Memory B cell (primary cell): ENCODE data around the gene XKR7.
"Not testable (repeated sequence)": the region's sequence is repeated elsewhere in the genome, so short reads cannot be mapped to it uniquely, and the experiment has no call there.

ENCODE experiments used
- ATAC-seq: fragments of 150-1000 bp; cut with Tn5 transposase; 2 replicates; pipeline ENCODE4 v1.10.0; 2021; ENCODE audit warnings: low read depth, mild to moderate bottlenecking, moderate library complexity
- DNase-seq, 2 donors: peaks; one replicate each; pipeline ENCODE4 v3.0.0; 2022; ENCODE audit warnings: low spot score in 2 of 2
- H3K27ac Mint-ChIP-seq: one replicate; pipeline ENCODE4 v1.8.0; 2022; ENCODE audit warnings: mild to moderate bottlenecking, moderate library complexity, mixed read lengths
- H3K27me3 Mint-ChIP-seq: one replicate; pipeline ENCODE4 v1.8.0; 2022; ENCODE audit warnings: mixed read lengths
- H3K36me3 Mint-ChIP-seq: one replicate; pipeline ENCODE4 v1.8.0; 2022; ENCODE audit warnings: mild to moderate bottlenecking, mixed read lengths
- H3K4me1 Mint-ChIP-seq: one replicate; pipeline ENCODE4 v1.8.0; 2022; ENCODE audit warnings: mixed read lengths
- H3K4me3 Mint-ChIP-seq: one replicate; pipeline ENCODE4 v1.8.0; 2022; ENCODE audit warnings: mild to moderate bottlenecking, moderate library complexity, mixed read lengths
- H3K9me3 Mint-ChIP-seq: one replicate; pipeline ENCODE4 v1.8.0; 2022; ENCODE audit warnings: mixed read lengths

XKR7 gene

GRCh38 chr20:31967830-31968249 is at the start of gene XKR7:
TSS of gene XKR7 (plus strand) at chr20:31968151. CDS start at chr20:31968176, 25 bp downstream.
- H3K27me3 Mint-ChIP-seq: peaks cover 33% of the 10 kb centered on the region
- peaks cover 6% of the 10 kb centered on the region for H3K4me1 Mint-ChIP-seq
- no peak within 1 kb of the TSS for H3K27ac Mint-ChIP-seq
- peaks cover 1% of the 10 kb centered on the region for H3K9me3 Mint-ChIP-seq
- H3K36me3 Mint-ChIP-seq: no peaks in the 10 kb centered on the region
- H3K4me3 Mint-ChIP-seq: peak within 1 kb of the TSS; percentile 86
- ATAC-seq (peak; percentile 41), DNase-seq (no peak)

GRCh38 chr20:31918466-31919105 is 49.4 kb upstream of the XKR7 start:
- no peak for ATAC-seq
- DNase-seq: no peak
- H3K36me3 Mint-ChIP-seq: no peaks in the 10 kb centered on the region
- peaks cover 8% of the 10 kb centered on the region for H3K4me1 Mint-ChIP-seq
- no peak overlapping the region for H3K27ac Mint-ChIP-seq
- no peaks in the 10 kb centered on the region for H3K9me3 Mint-ChIP-seq
- H3K4me3 Mint-ChIP-seq: no peak overlapping the region
- H3K27me3 Mint-ChIP-seq: peaks cover 4% of the 10 kb centered on the region

- ATAC-seq: no peak
These were observed 48.4 kb upstream of the XKR7 start for GRCh38 chr20:31919410-31920155.

DNA sequence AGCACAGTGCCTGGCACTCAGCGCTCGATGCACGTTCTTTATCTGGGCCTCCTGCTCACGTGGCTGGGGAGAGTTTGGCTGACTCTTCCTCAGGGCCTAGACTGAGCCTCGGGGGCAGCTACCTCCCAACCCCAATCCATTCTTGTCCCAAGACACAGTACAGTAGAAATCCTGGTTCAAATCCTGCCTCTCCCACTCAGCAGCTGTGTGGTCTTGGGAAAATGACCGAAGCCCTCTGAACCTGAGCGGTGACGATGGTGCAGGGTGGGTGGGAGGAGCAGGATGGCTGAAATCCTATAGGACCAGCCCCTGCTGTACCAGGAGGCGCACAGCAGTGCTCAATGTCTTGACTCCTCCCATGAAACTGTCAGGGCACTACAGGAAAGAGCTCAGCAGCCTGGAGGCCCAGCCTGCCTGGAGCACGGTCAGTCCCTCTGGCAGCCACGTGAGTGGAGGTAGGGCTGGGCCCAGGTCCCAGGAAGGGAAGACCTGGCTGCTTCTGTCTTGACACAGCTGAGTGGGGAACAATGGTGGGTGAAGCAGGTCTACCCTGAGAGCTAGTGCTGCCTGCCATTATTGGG is 47.6 kb upstream of the XKR7 start:
- H3K27ac Mint-ChIP-seq: no peak overlapping the region
- ATAC-seq: no peak
- peaks cover 13% of the 10 kb centered on the region for H3K27me3 Mint-ChIP-seq

More at GRCh38 chr20:31919410-31920155, 48.4 kb upstream of the XKR7 start:
- Mint-ChIP-seq H3K27ac (no peak overlapping the region), H3K4me1 (peaks cover 16% of the 10 kb centered on the region), H3K4me3 (no peak overlapping the region), H3K9me3 (no peaks in the 10 kb centered on the region), H3K36me3 (no peaks in the 10 kb centered on the region), H3K27me3 (peaks cover 13% of the 10 kb centered on the region)
- no peak for DNase-seq

GRCh38 chr20:31921480-31921879 is 46.5 kb upstream of the XKR7 start:
- not testable (repeated sequence) for ATAC-seq

More for the DNA sequence above, 47.6 kb upstream of the XKR7 start:
- Mint-ChIP-seq H3K4me3 (no peak overlapping the region), H3K36me3 (no peaks in the 10 kb centered on the region), H3K4me1 (peaks cover 16% of the 10 kb centered on the region), H3K9me3 (no peaks in the 10 kb centered on the region)
- DNase-seq: no peak

GRCh38 chr20:31922181-31922580 is 45.8 kb upstream of the XKR7 start:
- peaks cover 16% of the 10 kb centered on the region for H3K4me1 Mint-ChIP-seq
- H3K27me3 Mint-ChIP-seq: peaks cover 17% of the 10 kb centered on the region
- no peak for DNase-seq
- H3K9me3 Mint-ChIP-seq: no peaks in the 10 kb centered on the region
- H3K36me3 Mint-ChIP-seq: no peaks in the 10 kb centered on the region
- no peak for ATAC-seq
- H3K27ac Mint-ChIP-seq: no peak overlapping the region
- H3K4me3 Mint-ChIP-seq: no peak overlapping the region

More at GRCh38 chr20:31921480-31921879, 46.5 kb upstream of the XKR7 start:
- H3K36me3 Mint-ChIP-seq, H3K4me3 Mint-ChIP-seq, H3K27ac Mint-ChIP-seq, DNase-seq, H3K9me3 Mint-ChIP-seq: not testable (repeated sequence)
- peaks cover 16% of the 10 kb centered on the region for H3K4me1 Mint-ChIP-seq
- H3K27me3 Mint-ChIP-seq: peaks cover 17% of the 10 kb centered on the region

GRCh38 chr20:31922588-31922987 is 45.4 kb upstream of the XKR7 start:
- H3K27ac Mint-ChIP-seq: no peak overlapping the region
- H3K4me3 Mint-ChIP-seq: no peak overlapping the region
- H3K9me3 Mint-ChIP-seq: no peaks in the 10 kb centered on the region
- H3K4me1 Mint-ChIP-seq: peaks cover 16% of the 10 kb centered on the region
- ATAC-seq (no peak), DNase-seq (no peak)
- peaks cover 17% of the 10 kb centered on the region for H3K27me3 Mint-ChIP-seq
- H3K36me3 Mint-ChIP-seq: no peaks in the 10 kb centered on the region

DNA sequence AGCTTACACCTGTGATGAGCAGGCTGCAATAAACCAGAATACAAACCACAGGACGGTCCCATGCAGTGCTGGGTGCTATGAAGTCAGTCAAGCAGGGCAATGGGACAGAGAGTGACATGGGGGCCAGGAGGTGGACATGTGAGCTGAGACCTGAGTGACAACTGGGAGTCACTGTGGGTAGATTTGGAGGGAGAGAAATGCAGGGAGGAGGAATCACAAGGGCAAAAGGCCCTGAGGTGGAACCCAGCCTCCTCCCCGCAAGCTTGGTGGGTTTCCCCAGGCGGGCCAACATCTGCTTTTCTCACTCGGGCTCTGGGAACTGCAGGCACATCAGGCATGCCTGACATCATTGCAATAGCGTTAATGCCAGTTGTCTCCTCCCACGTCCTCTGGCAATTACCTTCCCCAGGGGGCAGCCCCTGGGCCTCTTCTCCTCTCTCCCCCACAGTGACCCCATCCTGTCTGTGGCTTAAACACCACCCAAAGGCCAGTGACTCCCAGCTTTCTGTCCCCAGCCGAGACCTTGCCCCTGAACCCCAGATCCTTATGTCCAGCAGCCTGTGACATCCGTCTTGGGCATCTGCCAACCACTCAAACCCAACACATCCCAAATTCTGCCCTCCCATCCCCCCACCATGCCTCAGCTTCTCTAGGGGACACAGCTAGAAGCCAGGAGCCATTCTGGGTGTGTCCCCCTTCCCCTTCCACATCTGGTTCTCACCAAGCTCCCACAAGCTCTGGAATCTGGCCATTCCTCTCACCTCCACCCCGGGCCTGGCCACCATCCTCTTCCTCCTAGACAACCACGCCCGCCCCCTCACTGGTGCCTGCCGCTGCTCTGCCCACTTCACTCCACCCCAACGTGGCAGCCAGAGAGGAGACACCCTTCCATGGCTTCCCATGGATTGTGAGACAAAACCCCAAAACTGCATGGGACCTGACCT is 44.3 kb upstream of the XKR7 start:
- Mint-ChIP-seq H3K27me3 (peaks cover 17% of the 10 kb centered on the region), H3K9me3 (no peaks in the 10 kb centered on the region), H3K36me3 (no peaks in the 10 kb centered on the region), H3K4me1 (peaks cover 11% of the 10 kb centered on the region), H3K4me3 (no peak overlapping the region), H3K27ac (no peak overlapping the region)
- ATAC-seq (peak; percentile 83), DNase-seq (peak in 1 of 2 donors; percentile 16)

GRCh38 chr20:31924561-31924960 is 43.4 kb upstream of the XKR7 start:
- H3K27me3 Mint-ChIP-seq: peaks cover 19% of the 10 kb centered on the region
- H3K4me3 Mint-ChIP-seq: no peak overlapping the region
- no peaks in the 10 kb centered on the region for H3K9me3 Mint-ChIP-seq
- H3K4me1 Mint-ChIP-seq: peaks cover 11% of the 10 kb centered on the region
- DNase-seq (no peak), ATAC-seq (no peak)
- H3K27ac Mint-ChIP-seq: no peak overlapping the region
- H3K36me3 Mint-ChIP-seq: no peaks in the 10 kb centered on the region

GRCh38 chr20:31925631-31926030 is 42.3 kb upstream of the XKR7 start:
- DNase-seq (no peak), ATAC-seq (no peak)
- H3K27ac Mint-ChIP-seq: no peak overlapping the region
- no peaks in the 10 kb centered on the region for H3K36me3 Mint-ChIP-seq
- H3K27me3 Mint-ChIP-seq: peaks cover 19% of the 10 kb centered on the region
- peaks cover 11% of the 10 kb centered on the region for H3K4me1 Mint-ChIP-seq
- H3K4me3 Mint-ChIP-seq: no peak overlapping the region
- H3K9me3 Mint-ChIP-seq: no peaks in the 10 kb centered on the region

DNA sequence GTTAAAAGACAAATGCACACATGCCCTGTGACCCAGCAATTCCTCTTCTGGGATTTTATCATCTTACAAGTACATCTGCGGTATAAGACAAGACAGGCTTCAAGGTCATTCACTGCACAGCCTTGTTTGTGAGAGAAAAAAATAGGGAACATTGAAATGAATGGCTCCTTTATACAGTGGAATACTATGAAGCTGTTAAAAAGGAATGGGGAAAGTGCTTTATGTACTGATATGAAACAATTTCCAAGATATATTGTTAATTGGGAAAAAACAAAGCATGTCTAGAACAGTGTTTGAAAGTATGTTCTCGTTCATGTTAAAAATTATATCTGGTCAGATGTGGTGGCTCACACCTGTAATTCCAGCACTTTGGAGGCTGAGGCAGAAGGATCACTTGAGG is 41.5 kb upstream of the XKR7 start:
- Mint-ChIP-seq H3K9me3 (no peaks in the 10 kb centered on the region), H3K4me3 (no peak overlapping the region), H3K36me3 (no peaks in the 10 kb centered on the region), H3K4me1 (peaks cover 11% of the 10 kb centered on the region), H3K27ac (no peak overlapping the region), H3K27me3 (peaks cover 18% of the 10 kb centered on the region)
- no peak for ATAC-seq
- DNase-seq: no peak

DNA sequence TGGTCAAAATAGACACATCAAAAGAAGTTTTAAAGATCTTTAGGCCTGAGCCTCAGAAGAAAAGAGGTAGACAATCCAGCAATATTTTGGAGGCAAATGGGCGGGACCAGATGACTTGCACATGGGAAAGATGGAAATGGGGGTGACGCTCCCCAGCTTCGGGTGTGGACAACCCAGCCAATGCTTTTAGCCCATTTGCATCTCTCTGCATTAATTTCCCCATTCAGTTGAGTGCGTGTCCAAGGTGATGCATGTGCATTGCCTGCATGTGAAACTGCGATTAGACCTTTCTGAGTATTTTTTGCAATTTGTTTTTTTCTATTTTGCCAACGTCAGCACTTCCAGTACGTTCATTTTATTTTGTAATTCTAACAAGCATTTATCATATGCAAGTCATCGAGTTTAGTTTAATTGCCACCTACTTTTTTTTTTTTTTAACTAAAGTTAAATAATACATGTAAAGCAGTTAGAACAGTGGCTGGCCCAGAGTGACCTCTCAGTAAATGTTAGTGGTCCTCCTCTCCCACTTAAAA is 40.3 kb upstream of the XKR7 start:
- Mint-ChIP-seq H3K9me3 (no peaks in the 10 kb centered on the region), H3K4me1 (peaks cover 11% of the 10 kb centered on the region), H3K36me3 (no peaks in the 10 kb centered on the region), H3K4me3 (no peak overlapping the region), H3K27me3 (peaks cover 18% of the 10 kb centered on the region), H3K27ac (no peak overlapping the region)
- DNase-seq (no peak), ATAC-seq (no peak)

GRCh38 chr20:31929631-31930030 is 38.3 kb upstream of the XKR7 start:
- not testable (repeated sequence) for H3K36me3 Mint-ChIP-seq, H3K4me3 Mint-ChIP-seq, H3K27me3 Mint-ChIP-seq, H3K27ac Mint-ChIP-seq, H3K9me3 Mint-ChIP-seq, H3K4me1 Mint-ChIP-seq, DNase-seq, ATAC-seq
